SK-N-SH (cell line): Measurements from ENCODE around the gene COL5A1.

ENCODE experiments used
- CHD2 ChIP-seq: fragments of 150-350 bp; IDR thresholded peaks from 2 replicates; pipeline ENCODE4 v1.6.1; 2018; ENCODE audit warnings: low read length; ENCODE audit not compliant: partially characterized antibody
- EP300 ChIP-seq, 2 experiments: IDR thresholded peaks; 2 replicates each; pipeline versions ENCODE4 v1.4.0 to v1.6.1; 2012; ENCODE audit warnings: borderline replicate concordance in 1 of 2, low read depth in 1 of 2, low read length in 1 of 2
- EZH2phosphoT487 ChIP-seq: fragments of 200-600 bp; sonication (generic); IDR thresholded peaks from 2 replicates; pipeline ENCODE4 v1.6.1; 2017; ENCODE audit warnings: low read depth, mixed run types, mild to moderate bottlenecking, antibody characterized with exemption, moderate library complexity, borderline replicate concordance
- FOXM1 ChIP-seq: IDR thresholded peaks from 2 replicates; pipeline ENCODE4 v1.4.0; 2012; ENCODE audit warnings: low read depth, mild to moderate bottlenecking
- GABPA ChIP-seq: IDR thresholded peaks from 2 replicates; pipeline ENCODE4 v1.4.0; 2012; ENCODE audit warnings: low read depth, mild to moderate bottlenecking
- POLR2AphosphoS5 ChIP-seq: IDR thresholded peaks from 2 replicates; pipeline ENCODE4 v1.6.1; 2012; ENCODE audit warnings: low read depth, low read length
- RCOR1 ChIP-seq: fragments of 150-350 bp; IDR thresholded peaks from 2 replicates; pipeline ENCODE4 v1.6.1; 2017; ENCODE audit warnings: antibody characterized with exemption, low read length
- RFX5 ChIP-seq: IDR thresholded peaks from 2 replicates; pipeline ENCODE4 v1.6.1; 2012; ENCODE audit warnings: mild to moderate bottlenecking, improper control_type of control experiment, low read length
- TF ChIP-seq, protein P1 (sequence below): fragments of 200-600 bp; sonication (generic); IDR thresholded peaks from 2 replicates; pipeline ENCODE4 v1.6.1; 2017; ENCODE audit warnings: antibody characterized with exemption, mild to moderate bottlenecking, moderate library complexity
- TF ChIP-seq, protein P2 (sequence below): IDR thresholded peaks from 2 replicates; pipeline ENCODE4 v1.4.0; 2012; ENCODE audit warnings: low read depth, borderline replicate concordance

DNA sequence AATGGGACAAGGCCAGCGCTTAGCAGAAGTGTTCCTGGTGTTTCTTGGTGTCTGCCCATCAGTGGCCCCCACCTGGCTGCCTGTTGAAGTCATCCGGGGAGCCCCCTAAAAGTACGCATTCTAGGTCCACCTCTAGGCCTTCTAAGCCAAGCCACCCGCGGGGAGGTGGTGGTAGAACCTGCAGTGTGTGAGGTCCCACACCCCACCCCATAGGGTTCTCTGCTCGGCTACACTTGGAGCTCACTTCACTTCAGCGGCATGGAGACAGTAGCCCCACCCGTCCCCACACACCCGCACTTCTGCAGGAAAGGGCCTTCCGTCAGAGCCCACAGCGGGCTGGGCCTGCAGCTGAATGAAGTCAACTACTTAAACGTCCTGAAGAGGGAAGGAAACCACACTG lies 209.4 kb downstream of the COL5A1 start:
- no peak for TF ChIP-seq RFX5
- TF ChIP-seq, protein P1, sequence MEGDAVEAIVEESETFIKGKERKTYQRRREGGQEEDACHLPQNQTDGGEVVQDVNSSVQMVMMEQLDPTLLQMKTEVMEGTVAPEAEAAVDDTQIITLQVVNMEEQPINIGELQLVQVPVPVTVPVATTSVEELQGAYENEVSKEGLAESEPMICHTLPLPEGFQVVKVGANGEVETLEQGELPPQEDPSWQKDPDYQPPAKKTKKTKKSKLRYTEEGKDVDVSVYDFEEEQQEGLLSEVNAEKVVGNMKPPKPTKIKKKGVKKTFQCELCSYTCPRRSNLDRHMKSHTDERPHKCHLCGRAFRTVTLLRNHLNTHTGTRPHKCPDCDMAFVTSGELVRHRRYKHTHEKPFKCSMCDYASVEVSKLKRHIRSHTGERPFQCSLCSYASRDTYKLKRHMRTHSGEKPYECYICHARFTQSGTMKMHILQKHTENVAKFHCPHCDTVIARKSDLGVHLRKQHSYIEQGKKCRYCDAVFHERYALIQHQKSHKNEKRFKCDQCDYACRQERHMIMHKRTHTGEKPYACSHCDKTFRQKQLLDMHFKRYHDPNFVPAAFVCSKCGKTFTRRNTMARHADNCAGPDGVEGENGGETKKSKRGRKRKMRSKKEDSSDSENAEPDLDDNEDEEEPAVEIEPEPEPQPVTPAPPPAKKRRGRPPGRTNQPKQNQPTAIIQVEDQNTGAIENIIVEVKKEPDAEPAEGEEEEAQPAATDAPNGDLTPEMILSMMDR: no peak
- TF ChIP-seq EP300 (IDR thresholded peaks at IDR 0.05; ENCODE audit: borderline replicate concordance in 1 of 2, low read depth in 1 of 2, low read length in 1 of 2): no peak
- no peak for TF ChIP-seq FOXM1
- no peak for TF ChIP-seq POLR2AphosphoS5
- no peak for TF ChIP-seq CHD2
- TF ChIP-seq GABPA: no peak
- TF ChIP-seq EZH2phosphoT487: no peak
- TF ChIP-seq RCOR1: no peak
- TF ChIP-seq, protein P2, sequence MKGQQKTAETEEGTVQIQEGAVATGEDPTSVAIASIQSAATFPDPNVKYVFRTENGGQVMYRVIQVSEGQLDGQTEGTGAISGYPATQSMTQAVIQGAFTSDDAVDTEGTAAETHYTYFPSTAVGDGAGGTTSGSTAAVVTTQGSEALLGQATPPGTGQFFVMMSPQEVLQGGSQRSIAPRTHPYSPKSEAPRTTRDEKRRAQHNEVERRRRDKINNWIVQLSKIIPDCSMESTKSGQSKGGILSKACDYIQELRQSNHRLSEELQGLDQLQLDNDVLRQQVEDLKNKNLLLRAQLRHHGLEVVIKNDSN: no peak
